SH-SY5Y (cell line): Measurements from ENCODE around the gene HRH4.

Source experiments
- GATA2 ChIP-seq: IDR thresholded peaks from 2 replicates; pipeline ENCODE4 v1.6.1; 2011; ENCODE audit warnings: mild to moderate bottlenecking, low read depth, low read length
- GATA3 ChIP-seq: IDR thresholded peaks from 2 replicates; pipeline ENCODE4 v1.6.1; 2011; ENCODE audit warnings: low read depth, mild to moderate bottlenecking, low read length, moderate library complexity

- TF ChIP-seq GATA2, result no peak
- TF ChIP-seq GATA3, result no peak
These were observed 49.0 kb downstream of the HRH4 start for GRCh38 chr18:24509435-24509834.
